Measurements from ENCODE around the gene SNU13.
"Not testable (repeated sequence)": the region's sequence is repeated elsewhere in the genome, so short reads cannot be mapped to it uniquely, and the experiment has no call there.

SNU13 gene

DNA sequence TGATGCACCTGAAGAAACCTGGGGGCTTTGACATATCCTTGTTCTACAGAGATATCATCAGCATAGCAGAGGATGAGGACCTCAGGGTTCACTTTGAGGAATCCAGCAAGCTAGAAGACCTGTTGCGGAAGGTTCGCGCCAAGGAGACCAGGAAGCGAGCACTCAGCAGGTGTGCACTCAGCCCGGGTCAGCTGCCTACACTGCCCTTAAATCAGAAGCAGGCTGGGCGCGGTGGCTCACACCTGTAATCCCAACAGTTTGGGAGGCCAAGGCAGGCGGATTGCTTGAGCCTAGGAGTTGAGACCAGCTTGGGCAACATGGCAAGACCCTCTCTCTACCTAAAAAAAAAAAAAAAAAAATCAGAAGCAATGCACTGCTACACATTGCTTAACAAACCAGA lies 51.0 kb downstream of the SNU13 start:
- not testable (repeated sequence) for DNase-seq

DNA sequence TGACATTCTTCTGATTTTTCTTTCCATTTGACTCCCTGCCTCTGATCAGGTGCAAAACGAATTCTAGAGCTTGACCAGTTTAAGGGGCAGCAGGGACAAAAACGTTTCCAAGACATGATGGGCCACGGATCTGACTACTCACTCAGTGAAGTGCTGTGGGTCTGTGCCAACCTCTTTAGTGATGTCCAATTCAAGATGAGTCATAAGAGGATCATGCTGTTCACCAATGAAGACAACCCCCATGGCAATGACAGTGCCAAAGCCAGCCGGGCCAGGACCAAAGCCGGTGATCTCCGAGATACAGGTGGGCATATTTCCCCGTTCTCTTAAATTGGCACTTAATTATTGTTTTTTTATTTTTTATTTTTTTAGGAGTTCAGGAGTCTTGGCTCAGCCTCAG lies 52.2 kb downstream of the SNU13 start:
- no peak for DNase-seq

DNA sequence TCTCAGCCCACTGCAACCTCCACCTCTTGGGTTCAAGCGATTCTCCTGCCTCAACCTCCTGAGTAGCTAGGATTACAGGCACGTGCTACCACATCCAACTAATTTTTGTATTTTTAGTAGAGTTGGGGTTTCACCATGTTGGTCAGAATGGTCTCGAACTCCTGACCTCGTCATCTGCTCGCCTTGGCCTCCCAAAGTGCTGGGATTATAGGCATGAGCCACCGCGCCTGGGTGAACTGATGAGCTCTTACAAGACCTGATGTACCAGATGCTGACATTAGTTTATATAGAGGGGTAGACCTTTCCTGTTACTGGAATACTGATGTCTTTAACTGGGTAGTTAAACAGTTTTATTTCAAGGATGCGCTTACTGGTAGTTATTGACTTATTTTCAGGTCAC lies 54.1 kb downstream of the SNU13 start:
- DNase-seq = not testable (repeated sequence)

DNA sequence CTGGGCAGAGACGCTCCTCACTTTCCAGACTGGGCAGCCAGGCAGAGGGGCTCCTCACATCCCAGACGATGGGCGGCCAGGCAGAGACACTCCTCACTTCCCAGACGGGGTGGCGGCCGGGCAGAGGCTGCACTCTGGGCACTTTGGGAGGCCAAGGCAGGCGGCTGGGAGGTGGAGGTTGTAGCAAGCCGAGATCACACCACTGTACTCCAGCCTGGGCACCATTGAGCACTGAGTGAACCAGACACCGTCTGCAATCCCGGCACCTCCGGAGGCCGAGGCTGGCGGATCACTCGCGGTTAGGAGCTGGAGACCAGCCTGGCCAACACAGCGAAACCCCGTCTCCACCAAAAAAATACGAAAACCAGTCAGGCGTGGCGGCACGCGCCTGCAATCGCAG lies 57.1 kb downstream of the SNU13 start:
- not testable (repeated sequence) for DNase-seq

DNA sequence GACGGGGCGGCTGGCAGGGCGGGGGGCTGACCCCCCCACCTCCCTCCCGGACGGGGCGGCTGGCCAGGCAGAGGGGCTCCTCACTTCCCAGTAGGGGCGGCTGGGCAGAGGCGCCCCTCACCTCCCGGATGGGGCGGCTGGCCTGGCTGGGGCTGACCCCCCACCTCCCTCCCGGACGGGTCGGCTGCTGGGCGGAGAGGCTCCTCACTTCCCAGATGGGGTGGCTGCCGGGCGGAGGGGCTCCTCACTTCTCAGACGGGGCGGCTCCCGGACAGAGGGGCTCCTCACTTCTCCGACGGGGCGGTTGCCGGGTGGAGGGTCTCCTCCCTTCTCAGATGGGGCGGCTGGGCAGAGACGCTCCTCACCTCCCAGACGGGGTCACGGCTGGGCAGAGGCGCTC lies 57.6 kb downstream of the SNU13 start:
- not testable (repeated sequence) for DNase-seq

DNA sequence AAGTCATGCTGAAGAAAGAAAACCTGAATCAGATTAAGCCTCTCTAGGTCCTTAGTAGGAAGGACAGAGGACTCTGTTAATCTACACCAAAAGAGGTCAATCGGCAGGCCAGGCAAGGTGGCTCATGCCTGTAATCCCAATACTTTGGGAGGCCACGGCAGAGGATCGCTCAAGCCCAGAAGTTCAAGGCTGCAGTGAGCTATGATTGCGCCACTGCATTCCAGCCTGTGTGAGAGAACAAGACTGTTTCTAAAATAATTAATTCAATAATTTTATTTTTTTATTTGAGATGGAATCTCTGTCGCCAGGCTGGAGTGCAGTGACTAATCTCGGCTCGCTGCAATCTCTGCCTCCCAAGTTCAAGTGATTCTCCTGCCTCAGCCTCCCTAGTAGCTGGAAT lies 63.1 kb downstream of the SNU13 start:
- no peak for DNase-seq

All from KG1 (cell line).